Common myeloid progenitor, CD34-positive (primary cell): ENCODE measurements around the gene SDK1.

ENCODE experiments used
- CTCF ChIA-PET: fragments of 350-600 bp; sonication (Branson Sonifier 250); formaldehyde crosslinking; loops from one replicate; lab custom pipeline; 2021; ENCODE audit warnings: antibody characterized with exemption; lab: Charles Lee
- POLR2A ChIA-PET: fragments of 350-600 bp; sonication (Branson Sonifier 250); formaldehyde crosslinking; loops from one replicate; lab custom pipeline; 2021; ENCODE audit warnings: antibody characterized with exemption; lab: Charles Lee
- DNase-seq, 3 donors: peaks; one replicate each; pipeline versions ENCODE4 v3.0.0 to v3.0.0-alpha.2; 2013
- H3K27ac ChIP-seq, 2 experiments: 1 replicate in 1 of 2; 2 replicates in 1 of 2; pipeline ENCODE4 v1.7.0; 2013; ENCODE audit warnings: inconsistent platforms in 2 of 2, low read length in 2 of 2, mild to moderate bottlenecking in 2 of 2, low read depth in 1 of 2, moderate library complexity in 1 of 2; ENCODE audit not compliant: severe bottlenecking in 2 of 2, insufficient read depth in 1 of 2, poor library complexity in 1 of 2
- H3K27me3 ChIP-seq, 5 experiments: replicated peaks in 2 of 5; 1 replicate in 3 of 5; 2 replicates in 2 of 5; pipeline versions ENCODE4 v1.6.1 to v1.7.0; 2013; ENCODE audit warnings: low read length in 4 of 5, mild to moderate bottlenecking in 2 of 5, moderate library complexity in 2 of 5, inconsistent platforms in 1 of 5; ENCODE audit not compliant: insufficient read depth in 5 of 5, control insufficient read depth in 4 of 5
- H3K36me3 ChIP-seq, 4 experiments: 1 replicate in 2 of 4; 2 replicates in 2 of 4; pipeline versions ENCODE4 v1.6.1 to v1.7.0; 2013; ENCODE audit warnings: low read length in 3 of 4, control low read depth in 1 of 4, mild to moderate bottlenecking in 1 of 4; ENCODE audit not compliant: control insufficient read depth in 4 of 4, insufficient read depth in 4 of 4
- H3K4me1 ChIP-seq, 4 experiments: 1 replicate in 3 of 4; 2 replicates in 1 of 4; pipeline versions ENCODE4 v1.6.1 to v1.7.1; 2013; ENCODE audit warnings: low read length in 3 of 4, mild to moderate bottlenecking in 3 of 4, control low read depth in 1 of 4, inconsistent platforms in 1 of 4, moderate library complexity in 1 of 4; ENCODE audit not compliant: control insufficient read depth in 4 of 4, insufficient read depth in 4 of 4; ENCODE audit errors: control extremely low read depth in 1 of 4
- H3K4me3 ChIP-seq, 7 experiments: 1 replicate in 4 of 7; 2 replicates in 3 of 7; pipeline versions ENCODE4 v1.5.1 to v1.7.0; 2013; ENCODE audit warnings: mild to moderate bottlenecking in 7 of 7, low read length in 6 of 7, moderate library complexity in 6 of 7, inconsistent platforms in 2 of 7, low read depth in 2 of 7, control low read depth in 1 of 7; ENCODE audit not compliant: insufficient read depth in 4 of 7, control insufficient read depth in 1 of 7; ENCODE audit errors: extremely low read depth in 1 of 7
- H3K9me3 ChIP-seq, 5 experiments: 1 replicate in 4 of 5; 2 replicates in 1 of 5; pipeline versions ENCODE4 v1.6.1 to v1.7.1; 2013; ENCODE audit warnings: low read length in 4 of 5, mild to moderate bottlenecking in 2 of 5, inconsistent platforms in 1 of 5, low read depth in 1 of 5, moderate library complexity in 1 of 5; ENCODE audit not compliant: control insufficient read depth in 4 of 5, insufficient read depth in 2 of 5; ENCODE audit errors: control extremely low read depth in 1 of 5
- WGBS: methylation state at CpG from one replicate; pipeline ENCODE4 v1.1.5; 2013; ENCODE audit not compliant: insufficient coverage; 5-methylcytosine and 5-hydroxymethylcytosine counted together

SDK1 gene

DNA sequence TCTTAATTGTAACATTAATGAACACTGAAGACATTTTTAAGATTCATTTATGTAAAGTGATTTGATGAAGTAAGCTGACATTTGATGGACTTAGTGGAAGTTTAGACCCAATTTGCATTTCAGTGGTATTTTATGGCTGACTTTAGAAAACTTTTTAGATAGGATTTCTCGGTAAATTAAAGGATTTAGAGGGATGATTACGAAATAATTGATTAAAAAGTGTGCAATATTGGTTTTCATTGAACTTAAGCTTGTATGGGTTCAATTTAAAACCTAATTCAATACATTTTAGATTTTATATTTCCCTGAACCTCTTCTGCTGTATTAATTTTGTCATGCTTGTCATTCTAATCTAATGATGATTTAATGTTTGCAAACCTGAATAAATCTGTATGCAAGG lies 135.1 kb downstream of the SDK1 start:
- Histone ChIP-seq H3K9me3 (no peaks in the 10 kb centered on the region), H3K27me3 (peaks cover 0 to 2% (median 0%) of the 10 kb centered on the region in 5 experiments), H3K4me1 (no peaks in the 10 kb centered on the region), H3K27ac (no peak overlapping the region), H3K36me3 (no peaks in the 10 kb centered on the region), H3K4me3 (no peak overlapping the region)
- no peak for DNase-seq
- WGBS, result 100% methylated on average over 1 of the region's 2 CpGs
- ChIA-PET POLR2A (no interaction called here), CTCF (no interaction called here)

DNA sequence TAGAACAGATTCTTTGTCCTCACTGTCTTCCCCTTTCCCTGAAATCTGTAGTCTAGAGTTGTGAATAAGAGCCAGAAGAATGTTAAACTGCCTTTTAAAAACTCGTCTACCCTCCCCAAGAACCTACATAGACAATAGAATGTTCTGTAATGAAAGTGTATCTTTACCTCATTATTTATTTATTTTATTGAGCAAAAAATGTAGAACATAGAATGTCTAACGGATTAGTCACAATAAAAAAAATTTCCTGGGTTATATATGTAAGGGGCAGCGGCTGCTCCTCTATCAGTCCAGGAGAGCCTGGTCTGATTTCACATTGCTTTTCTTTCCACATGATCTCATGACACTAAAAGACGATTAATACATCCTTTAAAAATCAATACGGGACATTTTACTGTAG lies 135.7 kb downstream of the SDK1 start:
- ChIA-PET CTCF (no interaction called here), POLR2A (no interaction called here)
- Histone ChIP-seq H3K36me3 (no peaks in the 10 kb centered on the region), H3K27ac (no peak overlapping the region), H3K4me1 (no peaks in the 10 kb centered on the region), H3K27me3 (peaks cover 0 to 2% (median 0%) of the 10 kb centered on the region in 5 experiments), H3K4me3 (no peak overlapping the region), H3K9me3 (no peaks in the 10 kb centered on the region)
- 100% methylated on average over 1 of the region's 5 CpGs for WGBS
- no peak for DNase-seq

DNA sequence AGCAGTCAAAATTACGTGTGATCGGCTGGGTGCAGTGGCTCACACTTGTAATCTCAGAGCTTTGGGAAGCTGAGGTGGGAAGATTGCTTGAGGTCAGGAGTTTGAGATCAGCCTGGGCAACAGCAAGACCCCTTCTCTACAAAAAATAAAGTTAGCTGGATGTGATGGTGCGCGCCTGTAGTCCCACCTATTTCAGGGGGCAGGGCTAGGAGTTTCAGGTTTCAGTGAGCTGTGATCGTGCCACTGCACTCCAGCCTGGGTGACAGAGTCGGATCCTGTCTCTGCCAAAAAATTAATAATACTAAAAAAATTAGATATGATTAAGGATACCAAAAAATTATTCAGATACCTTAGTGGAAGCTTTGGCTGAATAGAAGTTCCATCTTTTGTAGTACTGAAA lies 136.4 kb downstream of the SDK1 start:
- H3K27ac ChIP-seq, result no peak overlapping the region

DNA sequence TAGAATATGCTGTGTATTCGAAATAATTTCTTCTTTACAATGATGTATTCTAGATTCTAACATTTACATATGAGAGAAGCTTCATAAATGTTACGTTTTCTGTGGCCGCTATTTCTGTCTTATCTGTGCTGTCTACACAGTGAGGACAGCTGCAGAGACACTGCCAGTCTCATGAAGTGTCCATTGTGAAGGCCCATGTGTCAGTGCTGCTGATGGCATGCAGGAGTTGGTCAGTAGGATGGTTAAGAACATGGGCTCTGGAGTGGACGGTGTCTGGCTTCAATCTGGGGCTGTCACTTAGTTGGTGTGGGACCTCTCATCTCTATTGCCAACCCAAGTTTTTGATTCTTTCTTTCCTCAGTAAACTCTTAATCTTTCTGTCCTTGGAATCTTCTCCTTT lies 137.3 kb downstream of the SDK1 start:
- 94% methylated on average over 3 of the region's 4 CpGs for WGBS
- Histone ChIP-seq H3K27me3 (peaks cover 0 to 2% (median 0%) of the 10 kb centered on the region in 5 experiments), H3K4me1 (no peaks in the 10 kb centered on the region), H3K4me3 (no peak overlapping the region), H3K36me3 (no peaks in the 10 kb centered on the region), H3K27ac (no peak overlapping the region), H3K9me3 (no peaks in the 10 kb centered on the region)
- ChIA-PET POLR2A (no interaction called here), CTCF (interaction anchor here (1.7 kb wide), 1 partner anchor 10 kb away, joined by 3 read pairs; no protein-coding TSS in a partner anchor)
- no peak for DNase-seq

More for the DNA sequence above, 136.4 kb downstream of the SDK1 start:
- no peaks in the 10 kb centered on the region for H3K9me3 ChIP-seq
- ChIA-PET CTCF (no interaction called here), POLR2A (no interaction called here)
- no peaks in the 10 kb centered on the region for H3K36me3 ChIP-seq
- H3K27me3 ChIP-seq, result peaks cover 0 to 2% (median 0%) of the 10 kb centered on the region in 5 experiments
- DNase-seq, result no peak
- H3K4me1 ChIP-seq, result no peaks in the 10 kb centered on the region
- no CpG with 5 or more reads among the region's 6 CpGs for WGBS
- no peak overlapping the region for H3K4me3 ChIP-seq

DNA sequence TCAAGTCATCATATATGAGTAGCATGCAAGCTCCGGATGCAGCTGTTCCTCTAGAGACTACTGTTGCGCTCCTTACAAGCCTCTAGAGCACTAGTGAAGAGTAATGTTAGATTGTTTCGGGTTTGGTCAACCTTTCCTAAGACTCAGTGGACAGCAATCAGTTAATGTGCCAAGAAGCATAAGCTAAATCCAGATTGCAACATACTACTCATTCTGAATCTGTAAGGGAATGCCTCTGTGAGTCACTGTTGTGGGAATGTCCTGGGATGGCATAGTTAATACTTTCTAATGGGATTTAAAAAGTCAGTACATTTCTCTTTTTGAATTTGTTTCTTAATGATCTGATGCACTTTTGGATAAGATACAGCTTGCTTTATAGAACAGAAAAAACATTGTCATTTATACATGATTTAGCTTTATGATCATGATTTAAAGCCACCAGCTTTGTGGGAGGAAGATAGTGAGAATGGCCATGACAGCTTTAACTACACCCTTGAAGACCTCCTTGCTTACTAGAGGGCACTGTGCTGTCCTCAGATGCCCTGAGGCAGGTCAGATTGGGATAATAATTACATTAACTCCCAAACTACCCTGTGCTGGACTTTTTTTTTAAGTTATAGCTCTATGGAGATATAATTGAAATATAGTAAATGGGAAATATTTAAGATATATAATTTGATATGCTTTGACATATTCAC lies 138.4 kb downstream of the SDK1 start:
- 100% methylated on average over 3 of the region's 3 CpGs for WGBS
- POLR2A ChIA-PET, result no interaction called here
- Histone ChIP-seq H3K4me1 (no peaks in the 10 kb centered on the region), H3K36me3 (no peaks in the 10 kb centered on the region), H3K9me3 (no peaks in the 10 kb centered on the region), H3K4me3 (no peak overlapping the region), H3K27me3 (peaks cover 0 to 2% (median 0%) of the 10 kb centered on the region in 5 experiments), H3K27ac (no peak overlapping the region)
- CTCF ChIA-PET, result interaction anchor here (1.7 kb wide), 1 partner anchor 11 kb away, joined by 3 read pairs; no protein-coding TSS in a partner anchor
- DNase-seq, result no peak

DNA sequence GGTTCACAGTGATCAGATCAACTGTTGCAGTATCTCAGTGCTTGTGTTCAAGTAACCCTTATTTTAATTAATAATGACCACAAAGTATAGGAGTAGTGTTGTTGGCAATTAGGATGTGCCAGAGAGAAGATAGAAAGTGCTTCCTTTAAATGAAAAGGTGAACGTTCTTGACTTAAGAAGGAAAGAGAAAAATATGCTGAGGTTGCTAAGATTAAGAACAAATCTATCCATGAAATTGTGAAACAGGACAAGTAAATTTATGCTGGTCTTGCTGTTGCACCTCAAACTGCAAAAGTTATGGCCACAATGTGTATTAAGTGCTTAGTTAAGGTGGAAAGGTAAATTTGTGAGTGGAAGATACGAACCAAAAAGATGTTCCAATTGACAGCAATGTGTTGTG lies 139.5 kb downstream of the SDK1 start:
- CTCF ChIA-PET, result no interaction called here
- no peaks in the 10 kb centered on the region for H3K4me1 ChIP-seq
- H3K9me3 ChIP-seq, result peaks cover 0 to 3% (median 0%) of the 10 kb centered on the region in 5 experiments
- H3K4me3 ChIP-seq, result no peak overlapping the region
- no peak for DNase-seq
- H3K27ac ChIP-seq, result no peak overlapping the region
- H3K36me3 ChIP-seq, result no peaks in the 10 kb centered on the region
- peaks cover 0 to 2% (median 0%) of the 10 kb centered on the region in 5 experiments for H3K27me3 ChIP-seq
- POLR2A ChIA-PET, result no interaction called here
- 50% methylated on average over 2 of the region's 2 CpGs for WGBS

DNA sequence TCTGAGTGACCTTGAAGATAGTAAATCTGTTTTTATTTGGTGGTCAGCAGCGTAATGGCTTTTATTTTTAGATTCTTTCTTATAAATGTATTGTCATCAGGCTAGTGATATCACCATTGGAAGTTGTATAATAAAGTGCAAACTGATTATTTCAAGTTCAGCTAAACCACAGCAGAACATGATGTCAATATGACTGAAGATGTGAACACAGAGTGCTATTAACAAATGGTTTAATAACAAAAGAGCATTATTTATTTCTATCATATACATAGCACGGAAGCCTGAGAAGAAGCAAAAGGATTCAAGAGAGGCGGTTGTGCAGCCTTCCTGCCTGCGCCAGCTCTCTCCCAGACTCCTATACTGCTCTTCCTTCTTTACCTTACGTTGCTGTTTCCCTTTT lies 142.7 kb downstream of the SDK1 start:
- H3K9me3 ChIP-seq, result peaks cover 0 to 9% (median 0%) of the 10 kb centered on the region in 5 experiments
- H3K36me3 ChIP-seq, result no peaks in the 10 kb centered on the region
- no peak for DNase-seq
- H3K4me1 ChIP-seq, result no peaks in the 10 kb centered on the region
- ChIA-PET CTCF (no interaction called here), POLR2A (no interaction called here)
- H3K27ac ChIP-seq, result no peak overlapping the region
- H3K27me3 ChIP-seq, result no peaks in the 10 kb centered on the region
- 100% methylated on average over 3 of the region's 5 CpGs for WGBS
- H3K4me3 ChIP-seq, result no peak overlapping the region
